NCI-H82 (cell line): ENCODE data around the gene KEAP1.
"Not testable (repeated sequence)": the region's sequence is repeated elsewhere in the genome, so short reads cannot be mapped to it uniquely, and the experiment has no call there.

Experiments
- DNase-seq: peaks from one replicate; lab custom pipeline; 2025; lab: John Stamatoyannopoulos, UW

Gene KEAP1

DNA sequence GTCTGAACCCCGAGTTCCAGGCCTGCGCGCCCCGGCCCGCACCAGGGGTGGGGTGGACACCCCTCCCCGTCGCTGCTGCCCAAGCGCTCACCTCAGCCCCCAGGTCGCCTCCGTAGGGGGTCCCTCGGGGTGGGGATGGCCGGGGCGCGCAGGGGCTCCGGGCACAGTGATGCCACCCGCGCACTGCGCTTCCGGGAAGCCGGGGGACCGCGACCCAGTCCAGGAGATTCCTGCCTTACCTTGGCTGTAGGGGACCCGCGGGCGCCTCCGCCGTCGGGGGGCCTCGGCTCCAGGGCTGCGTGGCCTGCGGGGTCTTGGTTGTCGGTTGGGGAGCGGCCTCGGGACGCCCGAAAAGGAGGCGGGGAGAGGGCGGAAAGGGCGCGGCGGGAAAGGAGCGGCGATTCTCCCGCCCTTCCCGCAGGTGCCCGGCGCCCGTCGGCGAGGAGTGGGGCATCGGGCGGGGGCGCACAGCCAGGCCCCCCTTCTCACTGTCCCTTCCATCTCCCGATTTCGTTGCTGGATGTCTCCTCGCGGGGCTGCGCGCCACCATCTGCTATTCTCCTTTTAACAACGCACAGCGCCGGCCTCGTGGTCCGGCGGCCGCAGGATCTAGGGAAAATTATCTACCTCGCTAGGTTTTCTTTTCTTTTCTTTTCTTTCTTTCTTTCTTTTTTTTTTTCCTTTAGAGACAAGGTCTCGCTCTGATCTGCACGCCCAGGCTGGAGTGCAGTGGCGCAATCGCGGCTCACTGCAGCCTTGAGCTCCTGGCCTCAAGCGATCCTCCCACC, at the start of gene KEAP1:
Gene KEAP1 (minus strand): TSS at position 355 of the 788 bp plus-strand sequence. CDS start 3,323 bp downstream, outside the sequence.
- DNase-seq: peak; percentile 60

GRCh38 chr19:10552510-10553053, 49.4 kb upstream of the KEAP1 start:
- peak; percentile 69 for DNase-seq

- peak; percentile 53 for DNase-seq
These were observed 48.6 kb upstream of the KEAP1 start for GRCh38 chr19:10551698-10552301.

DNA sequence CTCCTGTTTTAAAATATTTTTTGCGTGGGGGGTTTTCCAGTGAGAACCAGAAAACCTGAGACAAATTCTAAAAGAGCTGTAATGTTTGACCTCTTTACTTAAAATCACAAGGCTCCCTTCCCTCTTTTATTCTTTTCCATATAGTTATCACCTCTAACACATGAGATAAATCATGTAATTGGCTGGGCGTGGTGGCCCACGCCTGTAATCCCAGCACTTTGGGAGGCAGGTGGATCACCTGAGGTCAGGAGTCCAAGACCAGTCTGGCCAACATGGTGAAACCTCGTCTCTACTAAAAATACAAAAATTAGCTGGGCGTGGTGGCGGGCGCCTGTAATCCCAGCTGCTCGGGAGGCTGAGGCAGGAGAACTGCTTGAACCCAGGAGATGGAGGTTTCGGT, 47.9 kb upstream of the KEAP1 start:
- DNase-seq: not testable (repeated sequence)

DNA sequence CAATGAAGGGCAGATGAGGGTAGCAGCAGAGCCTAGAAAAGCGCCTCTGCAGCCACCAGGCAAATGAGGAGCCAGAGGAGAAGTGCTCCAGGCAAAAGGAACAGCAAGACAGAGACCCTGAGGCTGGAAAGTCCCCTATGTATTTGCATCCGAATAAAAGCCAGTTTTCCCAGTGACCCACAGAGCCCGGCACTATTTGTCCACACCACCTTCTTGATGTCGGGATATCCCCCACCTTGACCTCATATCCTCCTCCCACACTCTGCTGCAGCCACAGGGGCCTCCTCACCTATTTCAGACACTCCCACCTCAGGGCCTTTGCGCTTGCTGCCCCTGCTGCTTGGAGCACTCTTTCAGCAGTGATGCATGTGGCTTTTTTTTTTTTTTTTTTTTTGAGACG, 47.2 kb upstream of the KEAP1 start:
- no peak for DNase-seq

GRCh38 chr19:10549733-10550132, 46.6 kb upstream of the KEAP1 start:
- no peak for DNase-seq

- DNase-seq: no peak
These were observed 45.7 kb upstream of the KEAP1 start for GRCh38 chr19:10548746-10549276.

GRCh38 chr19:10546817-10547216, 43.7 kb upstream of the KEAP1 start:
- DNase-seq: no peak

- no peak for DNase-seq
These were observed 41.6 kb upstream of the KEAP1 start for GRCh38 chr19:10544753-10545251.

DNA sequence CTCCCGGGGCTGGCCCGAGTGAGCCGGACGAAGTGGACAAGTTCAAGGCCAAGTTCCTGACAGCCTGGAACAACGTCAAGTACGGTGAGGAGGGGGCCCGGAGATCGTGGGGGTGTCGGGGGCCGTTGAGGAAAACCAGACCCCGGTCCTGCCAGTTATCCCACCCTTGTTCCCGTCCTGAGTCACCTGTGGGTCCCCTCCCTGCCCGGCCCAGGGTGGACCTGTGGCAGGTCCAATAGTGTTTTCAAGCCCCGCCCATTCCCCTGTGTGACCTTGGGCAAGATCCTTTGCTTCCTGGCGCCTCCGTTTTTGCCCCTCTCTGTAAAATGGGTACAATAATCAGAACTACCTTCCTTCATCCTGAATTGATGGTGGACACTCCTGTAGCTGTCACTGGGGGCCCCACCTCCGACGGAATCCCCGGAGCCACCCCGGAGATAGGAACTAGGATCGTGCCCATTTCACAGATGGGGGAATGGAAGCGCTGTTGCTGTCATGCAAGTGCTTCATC, 41.1 kb upstream of the KEAP1 start:
- peak; percentile 24 for DNase-seq

DNA sequence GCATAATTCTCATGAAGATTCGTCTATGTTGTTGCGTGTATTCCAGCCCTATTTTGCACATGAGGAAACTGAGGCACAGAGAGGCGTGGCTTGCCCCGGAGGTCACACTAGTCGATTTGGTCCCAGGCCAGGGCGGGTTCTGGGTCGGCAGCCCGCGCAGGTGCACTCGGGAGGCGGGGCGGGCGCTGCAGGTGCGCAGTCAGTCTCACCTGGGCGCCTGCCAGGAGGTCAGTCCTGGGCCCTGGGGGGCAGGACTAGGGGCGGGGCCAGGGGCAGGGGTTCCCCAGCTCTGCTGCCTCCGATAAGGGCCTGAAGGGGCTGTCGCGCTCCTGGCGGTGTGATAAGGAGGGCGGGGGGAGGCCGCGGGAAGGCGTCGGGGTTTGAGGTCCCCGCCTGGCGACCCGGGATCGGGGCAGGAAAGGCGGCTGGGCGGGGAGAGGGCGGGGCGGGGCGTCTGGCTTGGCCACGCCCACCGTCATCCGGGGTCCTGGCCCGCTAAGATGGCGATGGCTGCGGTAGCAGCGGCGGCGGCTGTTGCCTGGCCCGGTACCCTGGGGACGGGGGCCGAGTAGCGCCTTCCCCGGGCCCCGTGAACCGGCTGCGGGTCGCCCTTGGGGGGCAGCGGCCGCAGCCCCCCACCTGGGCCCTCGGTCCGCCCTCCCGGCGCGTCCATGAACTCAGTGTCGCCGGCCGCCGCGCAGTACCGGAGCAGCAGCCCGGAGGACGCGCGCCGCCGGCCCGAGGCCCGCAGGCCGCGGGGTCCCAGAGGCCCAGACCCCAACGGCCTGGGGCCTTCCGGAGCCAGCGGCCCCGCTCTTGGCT, 40.5 kb upstream of the KEAP1 start, which contains the start of gene ATG4D:
Gene ATG4D (plus strand): TSS at position 485 of the 822 bp plus-strand sequence. CDS start 187 bp downstream, at position 672.
- peak; percentile 81 for DNase-seq

GRCh38 chr19:10543059-10543419, 39.9 kb upstream of the KEAP1 start:
- DNase-seq: no peak

DNA sequence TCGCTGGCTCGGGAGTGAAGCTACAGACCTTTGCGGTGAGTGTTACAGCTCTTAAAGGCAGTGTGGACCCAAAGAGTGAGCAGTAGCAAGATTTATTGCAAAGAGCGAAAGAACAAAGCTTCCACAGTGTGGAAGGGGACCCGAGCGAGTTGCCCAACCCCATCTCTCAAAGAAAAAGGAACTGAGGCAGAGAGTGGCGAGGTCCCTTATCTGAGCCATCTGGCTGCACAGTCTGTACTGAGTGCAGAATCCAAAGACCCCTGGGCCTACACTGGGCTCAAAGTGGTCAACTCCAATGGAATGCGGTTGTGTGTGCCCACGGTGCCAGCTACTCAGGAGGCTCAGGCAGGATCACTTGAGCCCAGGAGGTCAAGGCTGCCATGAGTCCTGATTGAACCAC, 35.9 kb upstream of the KEAP1 start:
- not testable (repeated sequence) for DNase-seq

- DNase-seq: no peak
These were observed 35.2 kb upstream of the KEAP1 start for GRCh38 chr19:10538204-10538983.

- no peak for DNase-seq
These were observed 34.5 kb upstream of the KEAP1 start for GRCh38 chr19:10537668-10538067.

GRCh38 chr19:10535613-10536012, 32.5 kb upstream of the KEAP1 start:
- DNase-seq: no peak

GRCh38 chr19:10533646-10534386, 30.7 kb upstream of the KEAP1 start:
- no peak for DNase-seq

GRCh38 chr19:10532457-10532856, 29.3 kb upstream of the KEAP1 start:
- DNase-seq: no peak

DNA sequence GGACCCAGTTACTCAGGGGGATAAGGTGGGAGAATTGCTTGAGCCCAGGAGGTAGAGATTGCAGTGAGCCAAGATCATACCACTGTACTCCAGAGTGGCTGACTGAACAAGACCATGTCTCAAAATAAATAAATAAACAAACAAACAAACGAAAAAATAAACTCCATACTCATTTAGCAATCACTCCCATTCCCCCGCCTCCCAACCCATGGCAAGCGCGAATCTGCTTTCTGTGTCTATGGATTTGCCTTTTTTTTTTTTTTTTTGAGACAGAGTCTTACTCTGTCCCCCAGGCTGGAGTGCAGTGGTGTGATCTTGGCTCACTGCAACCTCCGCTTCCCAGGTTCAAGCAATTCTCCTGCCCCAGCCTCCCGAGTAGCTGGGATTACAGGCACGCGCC, 23.7 kb upstream of the KEAP1 start:
- not testable (repeated sequence) for DNase-seq

- DNase-seq: no peak
These were observed 22.5 kb upstream of the KEAP1 start for GRCh38 chr19:10525636-10526035.
